ENCODE measurements around the gene MYH9.

MYH9 gene

DNA sequence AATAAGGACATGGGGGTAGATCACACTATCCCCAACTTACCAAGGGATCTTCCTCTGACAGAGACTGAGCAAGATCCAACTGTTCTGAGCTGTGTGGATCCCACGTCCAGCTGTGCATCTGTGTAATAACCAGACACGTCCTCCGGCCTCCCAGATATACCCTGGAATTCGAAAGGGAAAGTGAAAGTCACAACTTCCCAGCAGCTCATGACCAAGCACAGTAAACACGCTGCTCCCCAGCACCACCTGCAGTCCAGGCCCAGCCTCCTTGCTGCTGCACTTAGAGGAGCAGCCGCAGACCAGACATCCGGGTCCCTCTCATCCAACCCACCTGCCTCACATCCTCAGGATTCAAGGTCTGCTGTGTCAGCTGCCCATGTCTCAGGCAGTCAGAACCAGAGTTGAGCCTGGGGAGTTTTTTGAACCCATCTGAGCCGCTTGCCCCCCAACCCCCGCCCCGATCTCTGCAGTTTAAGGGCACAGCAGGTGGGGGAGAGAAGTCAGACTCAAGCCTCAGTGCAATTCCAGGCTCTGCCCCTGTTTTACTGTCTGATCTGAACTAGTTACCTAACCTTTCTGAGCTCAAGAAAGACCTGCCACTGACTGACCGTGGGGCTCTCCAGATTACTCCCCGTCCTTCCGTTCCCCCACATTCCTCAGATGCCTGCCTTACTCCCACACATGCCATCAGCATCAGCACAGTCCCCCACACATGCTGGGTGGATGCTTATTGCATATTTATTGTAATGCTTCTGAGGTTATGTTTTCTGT lies 148.2 kb downstream of the MYH9 start, which contains the start of gene APOL2:
APOL2 (minus strand) TSS at position 127 of the 771 bp plus-strand sequence. CDS start 6,365 bp downstream, outside the sequence.
- peak; percentile 74 for DNase-seq

- DNase-seq, result no peak
Measured at GRCh38 chr22:36239150-36239400, 148.7 kb downstream of the MYH9 start.

- DNase-seq, result no peak
Measured at GRCh38 chr22:36238373-36239149, 149.2 kb downstream of the MYH9 start.

DNA sequence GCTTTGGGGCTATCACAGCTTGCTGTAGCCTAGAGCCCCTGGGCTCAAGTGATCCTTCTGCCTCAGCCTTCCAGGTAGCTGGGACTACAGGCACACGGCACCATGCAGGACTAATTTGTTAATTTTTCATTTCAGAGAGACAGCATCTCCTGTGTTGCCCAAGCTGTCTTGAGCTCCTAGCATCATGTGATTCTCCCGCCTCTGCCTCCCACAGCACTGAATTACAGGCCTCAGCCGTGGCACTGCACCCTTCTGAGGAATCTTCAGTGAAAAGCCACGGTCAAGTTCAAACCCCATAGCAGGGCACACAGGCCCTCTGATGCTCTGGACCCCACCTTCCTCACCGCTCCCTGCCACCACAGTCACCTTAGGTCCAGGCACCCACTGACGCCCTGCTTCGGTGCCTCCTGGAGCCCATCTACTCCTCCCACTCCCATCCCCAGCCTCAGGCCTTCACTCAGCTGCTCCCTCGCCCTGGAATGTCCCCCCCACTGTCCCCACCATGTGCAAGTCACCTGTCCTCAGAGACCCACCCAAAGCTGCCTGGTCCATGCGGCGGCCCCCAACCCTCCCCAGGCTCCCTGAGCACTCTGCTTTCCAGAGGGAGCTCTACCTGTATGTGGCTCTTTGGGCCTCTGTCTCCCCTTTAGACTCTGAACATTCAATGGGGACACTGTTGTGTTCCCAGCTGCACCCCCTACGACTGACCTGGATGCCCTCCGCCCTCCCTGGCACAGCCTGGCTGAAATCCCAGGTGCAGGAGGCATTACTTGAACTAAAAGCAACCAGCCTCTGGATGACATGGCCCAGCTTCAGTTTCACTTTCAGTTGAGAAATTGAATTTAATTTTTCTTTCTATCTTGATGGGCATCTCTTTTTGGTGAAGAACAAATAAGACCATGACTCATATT lies 150.1 kb downstream of the MYH9 start:
- DNase-seq, result no peak

GRCh38 chr22:36236388-36237319 lies 151.1 kb downstream of the MYH9 start:
- DNase-seq, result no peak

DNA sequence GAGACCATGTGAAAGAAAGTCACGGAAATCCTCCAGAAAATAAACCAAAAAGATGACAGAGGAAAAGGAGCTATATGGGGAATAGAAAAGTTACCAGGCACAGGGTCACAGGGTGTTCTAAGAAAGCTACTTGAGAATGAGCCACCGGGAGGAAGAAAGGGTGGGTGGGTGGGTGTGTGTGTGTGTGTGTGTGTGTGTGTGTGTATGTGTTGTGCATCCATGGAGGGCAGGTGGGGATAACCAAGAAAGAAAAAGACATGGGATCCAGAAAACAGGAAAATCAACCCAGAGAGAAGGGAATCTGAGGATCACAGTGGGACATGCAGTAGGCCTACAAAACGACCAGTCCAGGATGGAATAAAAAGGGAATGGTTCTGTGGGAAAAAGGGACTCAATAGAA lies 152.2 kb downstream of the MYH9 start:
- DNase-seq, result no peak

- DNase-seq, result no peak
Measured at GRCh38 chr22:36234919-36235318, 152.8 kb downstream of the MYH9 start.

- DNase-seq, result no peak
Measured at GRCh38 chr22:36234213-36234612, 153.6 kb downstream of the MYH9 start.

DNA sequence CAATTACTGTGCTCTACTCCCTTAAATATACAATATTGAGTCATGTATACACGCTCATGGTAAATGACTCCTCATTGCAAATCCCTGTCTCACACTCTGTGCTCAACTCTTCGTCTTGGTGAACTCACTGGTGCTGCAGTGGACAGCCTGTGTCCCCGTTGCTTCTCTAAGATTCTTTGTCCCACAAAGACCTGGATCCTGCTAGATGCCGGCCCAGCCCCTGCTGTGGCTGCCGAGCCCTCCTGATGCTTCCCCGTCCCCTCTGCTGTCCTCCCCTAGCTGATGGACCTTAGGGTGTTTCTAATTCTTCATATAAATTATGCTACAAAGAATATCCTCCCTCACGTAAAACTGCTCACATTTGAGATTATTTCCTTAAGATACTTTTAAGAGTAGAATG lies 154.0 kb downstream of the MYH9 start:
- no peak for DNase-seq

- DNase-seq, result no peak
Measured at GRCh38 chr22:36232715-36233401, 154.9 kb downstream of the MYH9 start.

All from activated CD4-positive, CD25-positive, alpha-beta regulatory T cell treated with anti-CD3 and anti-CD28 coated beads, Interleukin-2, amount 50 U/mL, for 72 hours (primary cell).